Omental fat pad (tissue), 4 donors: Measurements from ENCODE around the gene C1orf53. TPM values are rescaled to one million over a fixed set of nuclear protein-coding genes. Genes with fewer than 3 reads are reported as not detected.
"Not testable (repeated sequence)": the region's sequence is repeated elsewhere in the genome, so short reads cannot be mapped to it uniquely, and the experiment has no call there.

Source experiments
- ATAC-seq: fragments of 150-250 bp; one replicate; pipeline ENCODE4 v1.9.1; 2016; ENCODE audit warnings: mild to moderate bottlenecking, moderate library complexity; ENCODE audit not compliant: low FRiP score
- DNase-seq: peaks from one replicate; pipeline ENCODE4 v3.0.0-alpha.2; 2019; ENCODE audit warnings: low spot score
- total RNA-seq, 4 donors: library from RNA; depleted of rRNA; stranded (reverse); fragments of >200 nt; gene quantifications; one replicate each; pipeline ENCODE4 v1.1.0, GENCODE V29; 2016
- TF ChIP-seq, protein P1 (sequence below), 3 donors: fragments of 450-650 bp; IDR thresholded peaks; one replicate each; pipeline ENCODE4 v1.5.1; 2016 to 2017; ENCODE audit warnings: antibody characterized with exemption in 3 of 3, mild to moderate bottlenecking in 3 of 3, moderate library complexity in 2 of 3

The C1orf53 gene
- total RNA-seq, 4 donors from 2014 or later = 2.6 to 6.7 (median 2.9) TPM; not detected in 1

- ATAC-seq (no peak), DNase-seq (no peak)
- TF ChIP-seq, protein P1, sequence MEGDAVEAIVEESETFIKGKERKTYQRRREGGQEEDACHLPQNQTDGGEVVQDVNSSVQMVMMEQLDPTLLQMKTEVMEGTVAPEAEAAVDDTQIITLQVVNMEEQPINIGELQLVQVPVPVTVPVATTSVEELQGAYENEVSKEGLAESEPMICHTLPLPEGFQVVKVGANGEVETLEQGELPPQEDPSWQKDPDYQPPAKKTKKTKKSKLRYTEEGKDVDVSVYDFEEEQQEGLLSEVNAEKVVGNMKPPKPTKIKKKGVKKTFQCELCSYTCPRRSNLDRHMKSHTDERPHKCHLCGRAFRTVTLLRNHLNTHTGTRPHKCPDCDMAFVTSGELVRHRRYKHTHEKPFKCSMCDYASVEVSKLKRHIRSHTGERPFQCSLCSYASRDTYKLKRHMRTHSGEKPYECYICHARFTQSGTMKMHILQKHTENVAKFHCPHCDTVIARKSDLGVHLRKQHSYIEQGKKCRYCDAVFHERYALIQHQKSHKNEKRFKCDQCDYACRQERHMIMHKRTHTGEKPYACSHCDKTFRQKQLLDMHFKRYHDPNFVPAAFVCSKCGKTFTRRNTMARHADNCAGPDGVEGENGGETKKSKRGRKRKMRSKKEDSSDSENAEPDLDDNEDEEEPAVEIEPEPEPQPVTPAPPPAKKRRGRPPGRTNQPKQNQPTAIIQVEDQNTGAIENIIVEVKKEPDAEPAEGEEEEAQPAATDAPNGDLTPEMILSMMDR (IDR thresholded peaks at IDR 0.05) = no peak
These were observed 33.5 kb upstream of the C1orf53 start for GRCh38 chr1:197868751-197869489.

DNA sequence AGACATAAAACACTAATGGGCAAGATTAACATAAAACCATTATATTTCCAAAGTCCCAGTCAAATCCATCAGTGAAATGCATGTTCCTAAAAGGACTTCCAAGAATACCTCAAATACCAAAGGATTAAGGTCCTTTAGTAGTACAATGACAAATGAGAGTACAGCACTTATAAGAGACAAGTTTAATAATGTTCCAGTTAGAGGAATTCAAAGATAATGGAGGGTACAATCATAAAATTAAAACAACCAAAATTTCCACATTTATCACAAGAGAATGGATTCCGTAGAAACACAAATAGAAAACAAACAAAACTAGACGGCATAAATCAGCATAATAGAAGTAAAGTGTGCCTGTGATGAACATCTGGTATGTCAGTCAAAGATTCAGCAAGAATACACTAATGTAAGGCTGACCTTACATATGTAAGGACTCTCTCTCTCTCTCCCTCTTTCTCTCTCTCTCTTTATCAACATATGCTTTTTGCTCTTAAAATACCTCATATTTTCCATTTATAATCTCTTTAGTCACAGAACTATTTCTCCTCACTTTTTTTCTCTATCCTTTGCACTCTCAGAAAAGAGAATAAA, 32.8 kb upstream of the C1orf53 start:
- no peak for ATAC-seq
- DNase-seq = no peak
- TF ChIP-seq, protein P1 (IDR thresholded peaks at IDR 0.05) = no peak

GRCh38 chr1:197876894-197877293, 25.5 kb upstream of the C1orf53 start:
- ATAC-seq = no peak
- TF ChIP-seq, protein P1 (IDR thresholded peaks at IDR 0.05) = no peak

DNA sequence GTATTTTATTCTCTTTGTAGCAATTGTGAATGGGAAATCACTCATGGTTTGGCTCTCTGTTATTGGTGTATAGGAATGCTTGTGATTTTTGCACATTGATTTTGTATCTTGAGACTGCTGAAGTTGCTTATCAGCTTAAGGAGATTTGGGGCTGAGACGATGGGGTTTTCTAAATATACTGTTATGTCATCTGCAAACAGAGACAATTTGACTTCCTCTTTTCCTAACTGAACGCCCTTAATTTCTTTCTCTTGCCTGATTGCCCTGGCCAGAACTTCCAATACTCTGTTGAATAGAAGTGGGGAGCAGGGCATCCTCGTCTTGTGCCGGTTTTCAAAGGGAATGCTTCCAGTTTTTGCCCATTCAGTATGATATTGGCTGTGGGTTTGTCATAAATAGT, 22.0 kb upstream of the C1orf53 start:
- ATAC-seq, DNase-seq: not testable (repeated sequence)

More at GRCh38 chr1:197876894-197877293, 25.5 kb upstream of the C1orf53 start:
- DNase-seq = no peak

DNA sequence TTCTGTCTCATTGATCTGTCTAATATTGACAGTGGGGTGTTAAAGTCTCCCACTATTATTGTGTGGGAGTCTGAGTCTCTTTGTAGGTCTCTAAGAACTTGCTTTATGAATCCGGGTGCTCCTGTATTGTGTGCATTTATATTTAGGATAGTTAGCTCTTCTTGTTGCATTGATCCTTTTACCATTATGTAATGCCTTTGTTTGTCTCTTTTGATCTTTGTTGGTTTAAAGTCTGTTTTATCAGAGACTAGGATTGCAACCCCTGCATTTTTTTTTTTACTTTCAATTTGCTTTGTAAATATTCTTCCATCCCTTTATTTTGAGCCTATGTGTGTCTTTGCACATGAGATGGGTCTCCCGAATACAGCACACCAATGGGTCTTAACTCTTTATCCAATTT, 20.2 kb upstream of the C1orf53 start:
- not testable (repeated sequence) for DNase-seq, ATAC-seq

GRCh38 chr1:197884173-197884572, 18.3 kb upstream of the C1orf53 start:
- ATAC-seq = no peak
- no peak for DNase-seq
- TF ChIP-seq, protein P1 (IDR thresholded peaks at IDR 0.05) = no peak

GRCh38 chr1:197890936-197891335, 11.5 kb upstream of the C1orf53 start:
- no peak for ATAC-seq
- DNase-seq = no peak
- TF ChIP-seq, protein P1 (IDR thresholded peaks at IDR 0.05) = no peak

GRCh38 chr1:197892684-197893083, 9.7 kb upstream of the C1orf53 start:
- DNase-seq (no peak), ATAC-seq (no peak)
- TF ChIP-seq, protein P1 (IDR thresholded peaks at IDR 0.05) = no peak
